Subcutaneous adipose tissue (tissue), 4 donors: ENCODE measurements around the gene CCDC110. TPM values are rescaled to one million over a fixed set of nuclear protein-coding genes. Genes with fewer than 3 reads are reported as not detected.

Experiments
- total RNA-seq, 4 donors: library from RNA; depleted of rRNA; stranded (reverse); fragments of >200 nt; gene quantifications; one replicate each; pipeline ENCODE4 v1.1.0, GENCODE V29; 2016
- TF ChIP-seq, protein P1 (sequence below): fragments of 450-650 bp; IDR thresholded peaks from one replicate; pipeline ENCODE4 v1.5.1; 2016; ENCODE audit warnings: low read depth, mild to moderate bottlenecking, control low read depth, antibody characterized with exemption, moderate library complexity

The CCDC110 gene
- total RNA-seq, 4 donors from 2014 or later: 0.22 to 1.3 (median 0.59) TPM

DNA sequence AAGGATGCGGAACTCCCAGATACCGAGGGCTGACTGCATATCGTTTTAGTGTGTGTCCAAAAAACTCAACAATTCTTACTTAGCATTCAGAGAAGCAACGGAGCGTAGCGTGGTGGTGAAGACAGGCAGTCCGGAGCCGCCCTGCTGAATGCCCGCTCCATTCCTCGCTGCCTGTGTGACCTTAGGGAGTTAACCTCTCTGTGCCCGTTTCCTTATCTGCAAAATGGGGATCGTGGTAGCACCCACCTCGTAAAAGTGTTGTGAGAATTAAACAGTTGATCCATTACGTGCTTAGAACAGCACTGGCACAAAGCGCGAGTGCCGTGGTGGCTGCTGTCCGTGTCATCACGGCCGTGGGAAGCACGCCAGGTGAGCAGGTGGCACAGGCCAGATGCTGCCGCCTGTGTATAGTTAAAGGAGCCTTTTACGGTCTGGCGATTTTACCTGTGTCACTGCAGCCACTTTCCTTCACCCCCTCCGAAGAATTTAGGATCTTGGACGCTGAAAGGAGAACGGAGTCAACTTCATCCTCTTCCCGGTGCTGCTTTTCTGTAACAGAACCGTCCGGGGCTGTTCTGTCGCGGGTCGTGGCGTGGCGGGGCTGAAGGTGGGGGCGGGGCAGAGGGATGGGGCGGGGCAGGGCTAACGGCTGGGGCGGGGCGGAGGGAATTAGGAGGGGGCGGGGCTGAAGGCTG, 885 bp downstream of the CCDC110 start:
- TF ChIP-seq, protein P1, sequence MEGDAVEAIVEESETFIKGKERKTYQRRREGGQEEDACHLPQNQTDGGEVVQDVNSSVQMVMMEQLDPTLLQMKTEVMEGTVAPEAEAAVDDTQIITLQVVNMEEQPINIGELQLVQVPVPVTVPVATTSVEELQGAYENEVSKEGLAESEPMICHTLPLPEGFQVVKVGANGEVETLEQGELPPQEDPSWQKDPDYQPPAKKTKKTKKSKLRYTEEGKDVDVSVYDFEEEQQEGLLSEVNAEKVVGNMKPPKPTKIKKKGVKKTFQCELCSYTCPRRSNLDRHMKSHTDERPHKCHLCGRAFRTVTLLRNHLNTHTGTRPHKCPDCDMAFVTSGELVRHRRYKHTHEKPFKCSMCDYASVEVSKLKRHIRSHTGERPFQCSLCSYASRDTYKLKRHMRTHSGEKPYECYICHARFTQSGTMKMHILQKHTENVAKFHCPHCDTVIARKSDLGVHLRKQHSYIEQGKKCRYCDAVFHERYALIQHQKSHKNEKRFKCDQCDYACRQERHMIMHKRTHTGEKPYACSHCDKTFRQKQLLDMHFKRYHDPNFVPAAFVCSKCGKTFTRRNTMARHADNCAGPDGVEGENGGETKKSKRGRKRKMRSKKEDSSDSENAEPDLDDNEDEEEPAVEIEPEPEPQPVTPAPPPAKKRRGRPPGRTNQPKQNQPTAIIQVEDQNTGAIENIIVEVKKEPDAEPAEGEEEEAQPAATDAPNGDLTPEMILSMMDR: no peak

DNA sequence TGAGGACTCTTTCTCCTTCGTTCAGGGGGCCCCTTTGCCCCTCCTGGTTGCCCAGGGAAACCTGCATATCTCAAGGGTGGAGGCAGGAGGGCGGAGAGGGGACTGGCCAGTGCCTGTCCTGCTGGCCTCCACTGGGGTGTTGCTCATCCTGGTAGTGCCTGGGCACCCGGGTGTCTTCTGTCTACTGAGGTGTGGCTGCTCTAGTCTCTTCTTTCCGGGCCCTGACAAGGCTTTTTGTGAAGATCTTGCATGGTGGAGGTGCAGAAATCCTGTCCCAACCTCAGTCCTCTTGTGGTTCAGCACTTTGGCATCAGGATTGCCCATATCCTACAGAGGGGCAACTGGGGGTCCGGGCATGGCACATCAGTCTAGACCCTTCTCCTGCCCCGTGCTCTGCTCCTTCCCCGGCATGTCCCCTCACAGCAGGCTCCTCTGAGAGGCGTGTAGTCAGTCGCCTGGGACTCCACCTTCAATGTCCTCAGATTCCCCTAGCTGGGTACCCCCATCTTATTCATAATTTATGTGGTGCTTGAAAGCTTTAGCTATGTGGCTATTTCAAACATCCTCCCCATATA, 1.9 kb downstream of the CCDC110 start:
- TF ChIP-seq, protein P1: no peak

DNA sequence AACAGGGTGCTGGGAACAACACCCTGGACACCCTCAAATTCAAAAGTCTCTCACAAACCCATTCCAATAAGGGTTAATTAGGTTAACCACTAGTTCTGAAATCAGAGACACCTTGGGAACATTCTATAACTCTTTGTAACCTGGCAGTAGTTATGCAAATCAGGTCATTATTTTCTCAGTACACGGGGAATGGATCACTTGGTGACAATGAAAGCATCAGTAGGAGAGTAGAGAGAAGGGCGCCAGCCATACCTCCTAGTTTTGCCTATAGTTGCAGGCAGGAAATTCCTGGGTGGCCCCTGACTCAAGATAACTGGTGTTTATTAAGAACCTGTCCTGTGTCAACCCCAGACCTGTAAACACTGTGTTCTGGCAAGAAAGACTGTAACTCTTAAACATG, 2.5 kb downstream of the CCDC110 start:
- TF ChIP-seq, protein P1: no peak

DNA sequence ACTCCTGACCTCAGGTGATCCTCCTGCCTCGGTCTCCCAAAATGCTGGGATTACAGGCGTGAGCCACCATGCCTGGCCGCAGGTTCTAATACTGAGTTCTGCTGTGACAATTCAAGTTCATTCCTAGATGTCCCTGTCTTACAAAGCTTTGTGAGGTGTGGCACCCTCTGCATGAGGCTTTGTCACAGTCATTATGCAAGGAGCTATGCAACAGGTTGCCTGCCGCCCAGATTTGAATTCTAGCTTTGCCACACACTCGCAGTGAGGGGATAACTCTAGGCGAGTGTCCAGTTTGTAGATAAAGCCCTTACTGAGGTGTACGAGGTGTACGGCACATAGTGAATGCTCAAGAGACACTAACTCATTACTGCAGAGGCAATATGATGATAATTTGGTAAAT, 3.5 kb downstream of the CCDC110 start:
- TF ChIP-seq, protein P1: no peak

DNA sequence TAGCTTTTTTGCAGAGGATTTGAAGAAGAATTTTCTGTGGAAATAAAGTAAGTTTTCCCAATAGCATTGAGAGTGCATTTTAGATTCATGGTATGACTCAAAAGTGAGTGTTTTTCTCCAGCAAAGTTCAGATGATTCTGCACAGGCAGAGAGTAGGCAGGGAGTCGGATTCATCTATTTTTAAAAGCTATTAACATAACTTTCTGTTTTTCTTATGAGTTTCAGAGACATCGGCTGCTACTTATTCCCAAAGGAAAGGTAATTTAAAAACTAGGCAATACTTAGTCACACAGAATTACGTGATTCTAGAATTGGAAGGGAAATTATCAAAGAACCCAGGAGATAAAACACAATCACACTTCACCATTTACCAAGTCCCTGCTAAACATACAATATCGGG, 4.4 kb downstream of the CCDC110 start:
- TF ChIP-seq, protein P1: no peak

DNA sequence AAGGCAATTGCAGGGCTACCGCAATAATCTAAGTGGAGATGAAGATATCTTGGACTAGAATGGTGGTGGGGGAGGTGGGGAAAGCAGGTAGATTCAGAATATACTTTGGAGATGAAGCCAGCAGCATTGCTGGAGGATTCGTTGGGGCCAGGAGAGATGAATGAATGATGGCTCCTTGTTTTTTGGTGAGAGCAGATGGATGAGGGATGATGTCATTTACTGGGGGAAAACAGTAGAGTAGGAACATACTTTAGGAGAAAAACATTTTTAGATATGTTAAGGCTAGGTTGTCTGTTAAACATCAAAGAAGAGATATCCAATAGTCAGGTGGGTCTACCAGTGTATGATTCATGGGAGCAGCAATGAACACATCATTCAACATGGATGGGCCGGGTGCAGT, 5.8 kb downstream of the CCDC110 start:
- TF ChIP-seq, protein P1: no peak

DNA sequence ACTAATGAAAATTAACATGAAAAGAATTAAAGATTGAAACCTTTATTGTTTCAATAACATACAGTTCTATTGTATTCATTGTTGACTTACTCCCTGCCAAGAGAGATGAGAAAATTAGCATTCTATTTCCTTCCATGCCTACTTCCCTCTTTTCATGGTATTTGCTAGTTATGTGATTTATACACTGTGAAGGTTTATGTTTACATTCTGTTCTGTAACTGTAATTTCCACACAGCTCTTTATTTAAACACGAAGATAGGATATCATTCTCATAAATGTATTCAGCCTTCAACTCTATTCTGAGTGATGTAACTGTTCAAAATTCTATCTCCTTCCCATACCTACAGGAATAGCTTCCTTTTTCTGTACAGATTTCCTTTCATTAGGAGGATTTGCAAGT, 6.6 kb downstream of the CCDC110 start:
- TF ChIP-seq, protein P1: no peak
